CD4-positive, alpha-beta T cell treated with Interleukin-15 for 4 hours (primary cell): ENCODE measurements around the gene CCDC184.

Experiments
- DNase-seq: peaks from one replicate; pipeline ENCODE4 v3.0.0-alpha.2; 2020; ENCODE audit warnings: low spot score

Gene CCDC184

DNA sequence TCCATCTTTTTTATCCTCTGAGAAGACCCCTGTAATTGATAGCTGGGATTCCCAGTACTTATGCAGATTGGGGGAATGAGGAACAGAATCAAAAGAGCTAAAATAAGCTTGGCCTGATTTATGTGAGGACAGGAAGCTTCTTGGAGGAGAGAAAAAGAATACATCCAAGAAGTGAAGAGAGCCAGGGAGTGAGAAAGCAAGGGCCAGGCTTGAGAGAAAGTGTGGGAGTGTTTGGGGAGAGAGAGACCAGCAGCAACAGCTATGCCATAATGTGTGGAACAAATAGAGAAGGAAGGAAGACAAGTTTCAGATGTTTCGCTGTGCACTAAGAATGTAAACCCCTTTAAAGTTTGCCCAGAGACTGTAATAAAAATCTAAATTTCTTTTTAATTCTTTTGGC lies 4.0 kb upstream of the CCDC184 start:
- DNase-seq = no peak

DNA sequence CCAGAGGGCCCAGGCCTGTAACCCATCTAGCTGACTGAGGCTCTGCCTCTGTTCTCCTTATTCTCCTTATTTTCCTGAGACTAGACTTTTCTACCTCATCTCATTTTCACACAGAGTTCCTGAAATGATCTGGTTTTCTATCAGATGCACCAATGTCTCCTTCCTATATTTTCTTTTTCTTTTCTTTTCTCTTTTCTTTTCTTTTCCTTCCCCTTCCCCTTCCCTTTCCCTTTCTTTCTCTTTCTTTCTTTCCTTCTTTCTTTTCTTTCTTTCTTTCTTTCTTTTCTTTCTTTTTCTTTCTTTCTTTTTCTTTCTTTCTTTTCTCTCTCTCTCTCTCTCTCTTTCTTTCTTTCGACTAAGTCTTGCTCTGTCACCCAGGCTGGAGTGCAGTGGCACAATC lies 3.0 kb upstream of the CCDC184 start:
- DNase-seq = no peak

DNA sequence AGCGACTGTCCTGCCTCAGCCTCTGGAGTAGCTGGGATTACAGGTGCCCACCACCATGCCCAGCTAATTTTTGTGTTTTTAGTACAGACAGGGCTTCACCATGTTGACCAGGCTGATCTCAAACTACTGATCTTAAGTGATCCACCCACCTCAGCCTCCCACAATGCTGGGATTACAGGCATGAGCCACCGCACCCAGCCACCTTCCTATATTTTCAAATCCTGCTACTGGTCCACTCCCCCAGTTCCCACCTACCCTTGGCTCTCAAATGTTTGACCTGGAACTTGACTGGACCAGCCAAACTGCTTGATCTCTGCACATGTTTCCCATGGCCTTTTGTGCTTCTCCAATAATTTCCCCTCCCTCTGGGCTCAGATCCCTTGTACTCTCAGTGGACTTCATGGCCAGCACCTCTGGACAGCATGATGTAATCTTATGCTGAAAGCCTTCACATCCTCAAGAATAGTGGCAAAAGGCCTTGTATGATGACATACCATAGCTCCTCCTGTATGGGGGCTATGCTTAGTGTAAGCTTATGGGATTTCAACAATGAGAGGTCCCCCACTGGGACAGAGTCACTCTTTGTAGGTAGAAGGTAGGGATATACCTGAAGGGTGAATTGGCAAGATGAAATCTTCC lies 2.5 kb upstream of the CCDC184 start:
- no peak for DNase-seq

DNA sequence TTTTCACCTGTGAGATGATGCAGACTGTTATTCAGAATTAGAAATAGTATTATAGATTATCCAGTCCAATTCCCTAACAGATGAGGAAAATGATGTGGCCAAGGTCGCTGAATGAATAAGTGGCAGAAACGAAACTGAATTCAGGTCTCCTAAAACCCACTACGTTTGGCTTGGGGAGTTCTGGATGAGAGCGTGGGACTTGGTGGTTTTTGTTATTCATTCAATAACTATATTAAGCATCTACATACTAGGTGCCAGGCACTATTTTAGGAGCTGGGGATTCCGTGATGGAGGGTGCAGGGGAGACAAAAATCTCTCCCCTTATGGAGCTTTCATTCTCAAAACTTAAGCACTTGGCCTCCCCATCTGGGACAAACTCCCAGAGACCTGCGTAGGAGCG lies 813 bp upstream of the CCDC184 start:
- no peak for DNase-seq

DNA sequence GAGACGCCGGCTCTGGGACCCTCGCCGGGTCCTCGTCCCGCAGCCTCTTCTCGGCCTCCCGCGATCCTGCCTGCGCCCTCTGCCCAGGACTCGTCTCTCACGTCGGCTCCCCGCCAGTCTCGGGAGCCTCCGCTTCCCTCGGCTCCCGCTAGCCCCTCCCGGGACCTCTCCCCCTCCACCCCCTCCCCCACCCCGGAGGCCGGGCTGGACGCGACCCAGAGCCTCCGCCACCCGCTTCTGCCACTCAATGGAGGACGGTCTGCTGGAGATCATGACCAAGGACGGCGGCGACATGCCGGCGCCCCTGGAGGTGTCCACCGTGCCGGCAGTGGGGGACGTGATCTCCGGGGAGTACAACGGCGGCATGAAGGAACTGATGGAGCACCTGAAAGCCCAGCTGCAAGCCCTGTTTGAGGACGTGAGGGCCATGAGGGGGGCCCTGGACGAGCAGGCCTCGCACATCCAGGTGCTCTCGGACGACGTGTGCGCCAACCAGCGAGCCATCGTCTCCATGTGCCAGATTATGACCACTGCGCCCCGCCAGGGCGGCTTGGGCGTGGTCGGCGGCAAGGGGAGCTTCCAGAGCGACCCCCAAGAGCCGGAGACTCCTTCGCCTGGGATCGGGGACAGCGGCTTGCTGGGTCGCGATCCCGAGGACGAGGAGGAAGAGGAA lies 568 bp downstream of the CCDC184 start:
- no peak for DNase-seq

DNA sequence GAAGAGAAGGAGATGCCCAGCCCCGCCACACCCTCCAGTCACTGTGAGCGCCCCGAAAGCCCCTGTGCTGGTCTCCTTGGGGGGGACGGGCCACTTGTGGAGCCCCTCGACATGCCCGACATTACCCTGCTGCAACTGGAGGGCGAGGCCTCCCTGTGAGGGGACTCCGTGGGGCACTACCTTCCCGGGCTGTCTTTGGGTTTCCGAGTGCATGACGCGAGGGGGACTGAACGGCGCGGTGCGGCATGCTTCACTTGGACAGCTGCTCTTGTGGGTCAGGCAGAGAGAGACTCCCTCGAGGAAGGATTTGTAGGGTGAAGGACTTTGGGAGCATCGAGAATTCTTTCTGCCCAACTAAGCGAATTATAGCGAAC lies 1.1 kb downstream of the CCDC184 start:
- DNase-seq = no peak

DNA sequence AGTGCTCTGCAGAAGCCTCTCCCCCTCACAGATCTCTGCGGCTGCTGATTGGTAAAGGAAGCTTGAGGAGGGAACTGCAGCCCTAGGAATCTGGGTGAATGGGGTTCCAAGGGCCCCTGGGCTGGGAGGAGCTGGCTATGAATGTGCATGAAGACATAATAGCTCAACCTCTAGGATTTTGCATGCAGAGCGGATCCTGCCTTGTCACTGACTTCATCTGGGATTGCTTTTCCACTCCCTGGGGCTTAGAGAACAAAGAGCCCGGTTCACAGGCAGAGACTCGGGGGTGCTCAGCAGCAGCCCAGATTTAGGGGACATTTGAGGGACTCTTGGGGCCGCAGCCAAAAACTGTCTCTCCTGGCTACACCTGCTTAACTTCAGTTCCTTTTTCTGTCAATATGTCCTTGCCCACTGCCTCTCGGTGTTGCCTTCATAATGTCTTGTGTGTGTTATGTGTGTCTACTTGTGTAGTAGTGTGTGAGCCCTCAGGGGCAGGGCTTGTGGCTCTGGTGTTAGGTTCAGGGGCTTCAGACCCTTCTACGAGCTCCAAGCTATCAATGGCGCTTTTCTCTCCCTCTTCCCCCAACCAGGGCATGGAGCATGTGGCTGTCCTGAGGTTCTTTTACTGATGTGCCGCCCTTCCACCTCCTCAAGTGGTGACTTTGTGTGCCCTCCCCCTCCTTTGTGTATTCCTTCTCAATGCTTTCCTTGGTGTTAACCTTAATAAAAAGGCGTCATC lies 1.9 kb downstream of the CCDC184 start:
- DNase-seq = no peak

DNA sequence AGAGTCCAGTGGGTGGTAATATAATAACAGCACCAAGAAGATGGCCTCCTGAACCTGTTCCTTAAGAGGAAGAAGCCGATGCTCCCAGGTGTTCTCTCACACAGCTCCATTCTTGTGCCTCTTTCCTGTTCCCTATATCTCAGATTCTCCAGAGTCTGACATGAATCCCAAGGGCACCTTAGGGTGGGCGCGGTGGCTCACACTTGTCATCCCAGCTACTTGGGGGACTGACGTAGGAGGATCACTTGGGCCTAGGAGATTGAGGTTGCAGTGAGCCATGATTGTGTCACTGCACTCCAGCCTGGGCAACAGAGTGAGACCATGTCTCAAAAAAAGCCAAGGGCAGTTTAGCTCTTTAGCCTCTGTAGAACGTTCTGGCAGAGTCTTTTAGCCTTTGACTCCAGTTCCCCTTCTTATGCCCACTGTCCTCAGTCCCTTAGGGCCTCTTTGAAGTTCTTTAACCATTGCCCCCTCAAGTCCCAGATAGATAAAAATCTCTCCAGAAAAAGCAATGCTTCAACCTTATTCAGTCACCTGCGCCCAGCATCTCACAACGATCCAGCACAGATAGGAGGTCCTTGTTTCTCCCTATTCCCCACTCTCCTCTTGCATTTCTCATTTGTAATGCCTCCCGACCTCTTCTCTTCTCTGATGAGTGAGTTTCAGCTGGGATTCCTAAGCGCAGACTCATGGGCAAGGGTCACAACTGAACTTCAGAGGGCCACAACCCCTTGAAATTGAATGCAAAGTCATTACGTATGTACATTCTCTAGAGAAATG lies 4.7 kb downstream of the CCDC184 start:
- DNase-seq = no peak

DNA sequence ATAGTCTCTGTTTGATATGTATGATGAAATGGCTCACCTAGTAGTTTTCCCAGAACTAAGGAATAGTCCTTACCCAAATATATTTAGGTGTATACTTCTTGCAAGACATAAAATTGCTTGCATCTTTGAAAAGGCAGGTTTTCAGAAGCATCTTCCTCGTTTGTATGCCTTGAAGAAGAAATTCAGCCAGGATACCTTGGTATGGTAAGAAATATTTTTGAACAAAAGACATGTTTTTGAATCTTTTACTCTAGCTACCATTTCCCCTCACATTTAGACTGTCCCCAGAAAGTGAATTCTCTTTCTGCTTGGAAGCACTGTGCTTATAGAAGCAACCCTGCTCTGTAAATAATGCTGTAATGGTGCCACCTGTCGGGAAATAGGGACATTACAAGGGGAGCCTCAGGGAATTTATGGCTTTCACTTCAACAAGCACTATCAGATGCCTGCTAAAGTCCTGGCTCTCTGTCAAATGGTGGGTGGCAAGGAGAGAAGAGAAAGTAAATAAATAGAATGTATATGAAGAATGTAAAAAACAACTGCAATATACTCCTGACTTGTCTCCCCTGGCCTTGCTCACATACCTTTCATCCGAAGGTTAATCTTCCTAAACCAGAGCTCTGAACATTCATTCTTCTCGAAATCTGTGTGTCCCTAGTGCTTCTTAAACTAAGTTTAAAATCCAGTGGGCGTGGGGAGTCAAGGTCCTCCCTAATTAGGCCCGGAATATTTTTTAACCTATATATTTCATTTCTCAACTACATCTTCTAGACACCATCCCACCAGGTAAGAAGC lies 6.1 kb downstream of the CCDC184 start:
- peak; percentile 79 for DNase-seq

DNA sequence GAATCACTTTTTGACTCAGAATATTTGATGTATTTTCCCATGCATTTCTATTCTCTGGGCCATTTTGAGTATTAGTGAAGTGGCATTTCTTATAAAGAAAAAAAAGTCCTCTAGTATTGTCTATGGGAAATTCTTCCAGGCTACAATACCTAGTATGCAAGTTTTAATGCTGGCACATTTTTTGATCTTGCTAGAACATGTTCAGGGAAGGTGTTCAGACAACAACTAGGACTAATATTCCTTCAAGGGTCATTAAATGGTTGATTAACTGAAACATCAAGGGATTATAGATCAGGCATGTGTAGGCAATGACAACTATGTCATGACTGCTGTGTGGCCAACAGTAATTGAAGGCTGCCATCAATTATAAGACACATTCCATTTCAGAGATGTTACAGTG lies 7.7 kb downstream of the CCDC184 start:
- DNase-seq = no peak

DNA sequence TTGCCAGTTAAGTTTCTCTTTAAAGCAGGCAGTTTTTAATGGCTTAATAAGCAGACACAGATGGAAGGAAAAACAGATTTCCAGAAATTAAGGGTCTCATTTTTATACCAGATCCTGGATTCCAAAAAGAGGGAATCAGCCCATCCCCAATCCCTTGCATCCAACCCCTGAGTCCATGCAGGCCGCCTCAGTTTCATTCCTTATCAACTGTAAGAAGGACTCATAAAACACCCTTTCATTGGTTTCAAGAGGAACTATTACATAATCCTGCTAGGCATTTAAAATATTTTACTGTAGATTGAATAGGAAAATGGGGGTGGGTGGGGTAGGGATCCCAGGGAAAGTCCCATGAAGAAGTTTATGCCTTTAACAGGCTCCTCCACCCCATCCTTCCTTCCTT lies 9.4 kb downstream of the CCDC184 start:
- DNase-seq = no peak

DNA sequence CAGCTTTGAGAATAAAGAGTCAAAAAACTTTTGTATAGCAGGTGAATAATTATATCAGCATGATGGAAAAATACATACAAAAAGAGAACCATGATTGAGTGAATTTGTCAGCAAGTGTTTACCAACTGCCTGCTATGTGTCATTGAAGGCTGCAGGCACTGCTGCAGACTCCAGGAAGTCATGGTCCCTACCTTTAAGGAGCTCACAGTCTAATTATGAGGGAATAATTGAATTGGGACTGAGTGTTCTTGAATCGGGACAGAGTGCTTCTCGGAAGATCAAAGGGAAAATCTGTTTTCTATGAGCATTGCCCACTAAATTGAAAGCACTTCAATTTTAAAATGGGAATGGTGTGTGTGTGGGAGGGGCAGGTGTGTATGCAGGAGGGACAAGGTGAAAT lies 10.2 kb downstream of the CCDC184 start:
- no peak for DNase-seq

DNA sequence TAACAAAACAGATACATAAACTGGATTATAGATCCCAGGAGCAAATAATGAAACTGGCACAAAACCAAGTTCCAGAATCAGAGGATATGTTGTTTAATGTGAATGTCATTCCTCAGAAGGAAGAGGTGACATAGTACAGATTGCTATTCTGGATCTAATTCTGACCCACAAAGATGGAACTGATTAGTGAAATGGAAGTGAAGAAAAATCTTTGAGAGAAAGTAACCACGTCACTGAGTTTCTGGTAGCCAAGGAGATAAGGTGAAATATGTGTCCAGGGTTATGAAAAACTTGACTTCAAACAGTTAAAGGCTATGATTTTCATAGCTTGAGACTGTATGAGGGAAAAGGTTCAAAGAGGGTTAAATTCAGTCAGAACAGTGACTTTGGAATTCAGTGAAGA lies 11.4 kb downstream of the CCDC184 start:
- no peak for DNase-seq

DNA sequence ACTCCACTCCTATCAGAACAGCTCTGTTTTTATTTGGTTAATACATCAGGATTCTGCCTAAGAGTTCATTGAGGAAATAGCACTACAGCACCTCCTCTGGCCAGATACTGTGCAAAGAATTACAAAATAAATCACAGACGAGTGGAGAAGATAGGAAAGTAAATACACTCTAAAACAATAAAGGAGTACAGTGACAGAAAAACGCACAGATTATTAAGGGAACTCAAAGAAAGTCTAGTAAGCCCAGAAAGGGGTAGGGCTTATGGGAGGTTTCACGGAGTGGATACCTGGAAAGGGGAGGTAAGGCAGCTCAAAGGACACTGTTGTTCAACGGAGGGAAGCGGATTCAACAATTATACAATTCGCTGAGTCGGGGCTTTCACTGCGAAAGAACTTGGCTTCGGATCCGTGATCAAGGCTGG lies 14.1 kb downstream of the CCDC184 start:
- DNase-seq = peak; percentile 40

DNA sequence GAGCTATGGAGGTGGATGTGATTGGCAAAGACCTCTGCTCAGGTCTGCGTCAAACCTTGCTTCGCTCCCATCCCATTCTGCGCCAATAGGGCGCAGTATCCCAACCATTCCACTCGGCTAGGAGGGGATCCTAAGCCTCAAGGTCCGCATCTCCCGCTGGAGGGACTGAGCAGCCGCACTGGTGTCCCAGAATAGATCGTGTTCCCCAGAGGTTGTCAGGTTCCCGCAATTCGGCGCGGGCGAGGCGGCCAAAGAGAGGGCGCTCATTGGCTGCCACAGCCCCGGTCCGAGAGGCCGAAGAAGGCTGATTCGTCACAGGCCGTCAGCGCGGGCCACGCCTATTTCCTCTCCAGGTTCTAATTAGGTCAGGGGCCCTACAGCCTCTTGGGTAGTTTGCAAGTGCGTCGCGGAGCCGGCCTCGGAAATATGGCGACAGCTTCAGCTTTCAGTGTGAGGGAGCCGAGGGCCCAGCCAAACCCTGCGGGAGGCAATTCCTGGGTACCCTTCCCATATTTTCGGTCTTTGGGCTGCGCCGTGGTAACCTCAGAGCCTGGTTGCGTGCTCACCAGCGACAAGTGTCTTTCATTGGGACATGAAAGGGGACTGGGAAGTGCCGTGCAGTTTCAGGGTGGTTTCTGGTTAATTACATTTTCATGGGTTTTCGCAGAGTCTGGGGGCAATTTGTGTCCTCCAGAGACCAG lies 14.7 kb downstream of the CCDC184 start:
- DNase-seq = peak; percentile 91

DNA sequence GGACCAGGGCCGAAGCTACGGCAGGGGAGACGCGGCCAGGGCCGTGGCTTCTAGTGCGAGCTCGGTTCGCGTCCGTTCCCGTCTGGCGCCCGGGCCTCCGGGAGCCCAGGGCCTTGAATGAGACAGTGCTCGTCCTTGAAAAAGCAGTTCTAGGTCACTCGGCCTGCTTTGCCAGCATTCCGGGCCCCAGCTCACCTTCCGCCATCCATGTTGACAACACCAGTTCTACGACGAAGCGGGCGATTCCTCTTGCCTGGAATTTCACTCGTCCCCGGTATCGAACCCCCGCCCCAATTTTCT lies 15.2 kb downstream of the CCDC184 start:
- peak; percentile 23 for DNase-seq

DNA sequence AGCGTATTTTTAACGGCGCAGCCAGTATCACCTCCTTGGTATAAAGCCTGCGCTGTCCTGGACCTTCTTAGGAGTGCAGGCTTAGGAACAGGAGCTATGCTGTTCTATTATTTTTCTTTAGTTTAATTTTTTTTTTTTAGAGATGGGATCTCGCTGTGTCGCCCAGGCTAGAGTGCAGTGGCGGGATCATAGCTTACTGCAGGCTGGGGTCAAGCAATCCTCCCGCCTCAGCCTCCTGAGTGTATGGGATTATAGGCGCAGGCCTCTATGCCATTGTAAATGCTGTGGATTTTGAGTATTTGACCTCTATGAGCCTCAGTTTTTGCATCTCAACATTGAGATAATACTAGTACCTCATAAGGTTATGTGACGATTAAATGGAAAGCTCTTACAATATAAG lies 15.5 kb downstream of the CCDC184 start:
- no peak for DNase-seq

DNA sequence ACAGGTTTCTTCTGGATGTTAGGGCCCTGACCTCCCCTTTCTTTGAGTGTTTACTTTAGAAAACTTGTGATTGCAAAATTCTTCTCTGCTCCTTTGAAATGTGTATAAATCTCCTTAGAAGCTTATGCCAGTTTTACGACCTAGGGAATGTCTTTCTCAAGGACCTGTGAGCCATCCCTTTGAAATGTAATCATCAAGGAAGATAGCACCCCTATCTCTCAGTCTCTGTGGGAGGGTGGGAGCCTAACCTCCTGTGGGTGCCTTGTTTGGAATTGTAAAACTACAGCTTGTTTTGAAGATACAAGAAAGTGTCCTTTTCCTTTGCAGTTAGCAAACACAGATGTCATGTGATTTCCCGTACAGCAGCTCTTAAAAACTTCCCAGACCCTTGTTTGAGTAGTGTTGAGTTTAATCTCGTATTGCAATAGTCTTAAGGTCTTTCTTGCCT lies 16.4 kb downstream of the CCDC184 start:
- peak; percentile 16 for DNase-seq

DNA sequence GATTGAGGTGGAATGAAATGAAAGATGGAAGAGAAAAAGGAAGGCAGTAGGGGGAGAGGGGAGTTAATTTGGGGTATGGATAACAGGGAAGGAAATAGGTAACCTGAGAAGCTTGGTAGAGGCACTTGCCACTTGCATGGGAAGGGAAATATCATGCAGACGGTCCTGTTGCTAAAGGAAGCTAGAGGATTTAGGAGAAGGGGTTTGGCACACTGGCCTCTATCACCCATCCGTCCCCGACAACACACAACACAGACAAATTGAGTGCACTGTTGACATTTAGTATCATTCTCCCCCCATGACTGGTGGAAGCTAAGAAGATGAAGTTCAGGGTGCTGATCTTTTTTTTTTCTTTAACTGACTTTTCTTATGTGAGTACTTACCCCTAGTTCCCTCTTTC lies 17.6 kb downstream of the CCDC184 start:
- DNase-seq = no peak

DNA sequence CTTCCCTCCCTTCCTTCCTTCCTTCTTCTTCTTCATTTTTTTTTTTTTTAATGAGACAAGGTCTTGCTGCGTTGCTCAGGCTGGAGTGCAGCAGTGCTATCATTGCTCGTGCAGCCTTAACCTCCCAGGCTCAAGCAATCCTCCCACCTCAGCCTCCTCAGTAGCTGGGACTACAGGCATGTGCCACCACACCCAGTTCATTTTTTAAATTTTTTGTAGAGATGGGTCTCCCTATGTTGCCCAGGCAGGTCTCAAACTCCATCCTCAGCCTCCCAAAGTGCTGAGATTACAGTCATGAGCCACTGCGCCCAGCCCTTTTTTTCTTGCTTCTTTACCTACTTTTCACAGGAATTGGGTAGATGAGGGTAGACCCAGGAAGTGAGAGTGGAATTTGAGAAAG lies 18.1 kb downstream of the CCDC184 start:
- DNase-seq = no peak

DNA sequence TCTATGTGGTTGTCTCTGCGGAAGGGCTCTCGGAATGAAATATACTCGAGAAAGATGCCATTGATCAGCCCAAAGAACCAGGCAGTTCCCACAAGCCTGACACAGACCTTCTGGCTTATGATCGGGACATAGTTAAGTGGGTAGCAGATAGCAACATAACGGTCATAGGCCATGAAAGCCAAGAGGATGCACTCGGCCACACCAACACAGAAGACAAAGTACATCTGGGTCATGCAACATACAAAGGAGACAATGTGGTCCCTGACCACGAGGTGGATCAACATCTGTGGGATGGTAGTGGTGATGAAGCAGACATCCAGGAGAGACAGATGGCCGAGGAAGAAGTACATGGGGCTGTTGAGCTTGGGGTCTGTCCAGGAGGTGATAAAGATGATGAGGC lies 19.3 kb downstream of the CCDC184 start:
- DNase-seq = no peak
